GM21737 (cell line): ENCODE data around the gene ESR1.

ENCODE experiments used
- ATAC-seq: cut with Tn5 transposase; IDR thresholded peaks from one replicate; pipeline ENCODE4 v1.9.1; 2021; ENCODE audit warnings: mild to moderate bottlenecking, moderate library complexity; ENCODE audit not compliant: unreplicated experiment

ESR1 gene

GRCh38 chr6:152089992-152090391, 282.5 kb downstream of the ESR1 start:
- no peak for ATAC-seq

- ATAC-seq = no peak
These were observed 283.7 kb downstream of the ESR1 start for GRCh38 chr6:152091201-152091600.

GRCh38 chr6:152091851-152092341, 284.4 kb downstream of the ESR1 start:
- no peak for ATAC-seq

GRCh38 chr6:152093711-152094110, 286.2 kb downstream of the ESR1 start:
- no peak for ATAC-seq

- ATAC-seq = no peak
These were observed 286.8 kb downstream of the ESR1 start for GRCh38 chr6:152094276-152094675.

DNA sequence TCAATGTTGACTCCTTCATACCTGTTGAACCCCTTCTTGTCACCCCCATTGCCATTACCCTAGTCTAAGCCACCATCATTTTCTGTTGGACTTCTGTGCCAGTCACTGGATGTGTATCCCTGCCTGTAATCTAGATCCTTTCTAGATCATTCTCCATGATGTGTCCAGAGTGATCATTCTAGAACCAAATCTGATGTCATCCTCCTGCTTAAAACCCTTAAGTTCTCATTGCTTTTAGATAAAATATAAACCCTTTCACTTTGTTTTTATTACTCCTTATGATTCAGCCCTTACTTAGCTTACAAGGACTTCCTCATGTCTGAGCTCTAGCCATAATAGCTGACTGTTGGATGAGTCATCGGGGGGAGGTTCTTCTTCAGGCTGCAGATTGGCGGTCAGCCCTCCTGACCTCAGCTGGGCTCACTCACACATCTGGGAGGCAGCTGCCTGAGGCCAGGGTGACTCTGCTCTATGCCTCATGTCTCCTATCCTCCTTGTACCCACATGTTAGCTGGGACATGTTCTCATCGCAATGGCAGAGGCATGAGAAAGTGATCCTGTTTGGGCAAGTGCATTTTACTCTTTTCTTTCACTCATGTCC, 287.6 kb downstream of the ESR1 start:
- no peak for ATAC-seq

DNA sequence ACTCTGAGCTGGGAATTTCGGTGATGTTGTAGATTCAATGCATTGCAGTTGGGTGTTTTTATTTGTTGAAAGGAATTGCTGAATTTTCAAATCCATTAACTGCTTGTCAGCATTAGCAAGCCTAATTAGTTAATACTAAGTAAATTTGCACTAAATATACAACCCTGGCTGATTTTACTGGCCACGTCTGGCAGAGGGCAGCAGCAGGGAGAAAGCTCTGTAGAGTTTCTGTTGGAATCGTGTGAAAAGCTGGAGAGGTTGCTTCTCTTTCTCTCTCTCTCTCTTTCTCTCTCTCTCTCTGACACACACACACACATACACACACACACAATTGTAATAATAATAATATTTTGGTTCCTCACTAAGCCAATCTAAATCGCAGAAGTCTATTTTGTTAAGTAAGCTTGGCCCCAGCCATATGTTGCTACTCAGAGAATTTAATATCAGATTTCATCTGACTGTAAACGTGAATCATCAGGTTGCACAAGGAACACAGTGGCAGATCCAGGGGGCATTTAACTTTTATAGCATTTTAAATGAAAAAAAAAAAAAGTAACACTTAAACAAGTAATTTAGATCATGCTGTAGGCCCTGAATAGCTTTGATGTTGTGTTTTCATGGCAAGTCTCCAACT, 289.5 kb downstream of the ESR1 start:
- no peak for ATAC-seq

DNA sequence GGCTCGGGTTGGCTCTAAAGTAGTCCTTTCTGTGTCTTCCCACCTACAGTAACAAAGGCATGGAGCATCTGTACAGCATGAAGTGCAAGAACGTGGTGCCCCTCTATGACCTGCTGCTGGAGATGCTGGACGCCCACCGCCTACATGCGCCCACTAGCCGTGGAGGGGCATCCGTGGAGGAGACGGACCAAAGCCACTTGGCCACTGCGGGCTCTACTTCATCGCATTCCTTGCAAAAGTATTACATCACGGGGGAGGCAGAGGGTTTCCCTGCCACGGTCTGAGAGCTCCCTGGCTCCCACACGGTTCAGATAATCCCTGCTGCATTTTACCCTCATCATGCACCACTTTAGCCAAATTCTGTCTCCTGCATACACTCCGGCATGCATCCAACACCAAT, 291.2 kb downstream of the ESR1 start:
- ATAC-seq = no peak

- no peak for ATAC-seq
These were observed 292.1 kb downstream of the ESR1 start for GRCh38 chr6:152099446-152100182.

- no peak for ATAC-seq
These were observed 292.7 kb downstream of the ESR1 start for GRCh38 chr6:152100183-152100618.

DNA sequence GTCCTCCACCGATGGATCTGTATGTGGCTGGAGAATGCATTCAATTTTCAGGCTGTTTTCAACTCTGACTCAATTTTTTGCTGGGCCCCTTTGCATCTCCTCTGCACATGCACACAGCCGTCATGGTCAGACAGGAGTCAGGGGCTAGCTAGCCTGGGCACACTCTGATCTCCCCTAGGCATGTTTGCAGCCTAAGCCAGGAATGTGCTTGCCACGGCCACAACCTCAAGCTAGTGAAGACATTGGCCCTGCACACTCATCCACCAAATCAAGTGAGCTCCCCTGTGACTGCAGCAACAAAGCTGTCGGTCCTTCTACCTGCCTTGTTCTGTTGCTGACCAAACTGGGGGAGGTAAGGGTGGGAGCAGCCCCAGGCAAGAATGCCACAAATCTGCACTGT, 300.5 kb downstream of the ESR1 start:
- no peak for ATAC-seq

DNA sequence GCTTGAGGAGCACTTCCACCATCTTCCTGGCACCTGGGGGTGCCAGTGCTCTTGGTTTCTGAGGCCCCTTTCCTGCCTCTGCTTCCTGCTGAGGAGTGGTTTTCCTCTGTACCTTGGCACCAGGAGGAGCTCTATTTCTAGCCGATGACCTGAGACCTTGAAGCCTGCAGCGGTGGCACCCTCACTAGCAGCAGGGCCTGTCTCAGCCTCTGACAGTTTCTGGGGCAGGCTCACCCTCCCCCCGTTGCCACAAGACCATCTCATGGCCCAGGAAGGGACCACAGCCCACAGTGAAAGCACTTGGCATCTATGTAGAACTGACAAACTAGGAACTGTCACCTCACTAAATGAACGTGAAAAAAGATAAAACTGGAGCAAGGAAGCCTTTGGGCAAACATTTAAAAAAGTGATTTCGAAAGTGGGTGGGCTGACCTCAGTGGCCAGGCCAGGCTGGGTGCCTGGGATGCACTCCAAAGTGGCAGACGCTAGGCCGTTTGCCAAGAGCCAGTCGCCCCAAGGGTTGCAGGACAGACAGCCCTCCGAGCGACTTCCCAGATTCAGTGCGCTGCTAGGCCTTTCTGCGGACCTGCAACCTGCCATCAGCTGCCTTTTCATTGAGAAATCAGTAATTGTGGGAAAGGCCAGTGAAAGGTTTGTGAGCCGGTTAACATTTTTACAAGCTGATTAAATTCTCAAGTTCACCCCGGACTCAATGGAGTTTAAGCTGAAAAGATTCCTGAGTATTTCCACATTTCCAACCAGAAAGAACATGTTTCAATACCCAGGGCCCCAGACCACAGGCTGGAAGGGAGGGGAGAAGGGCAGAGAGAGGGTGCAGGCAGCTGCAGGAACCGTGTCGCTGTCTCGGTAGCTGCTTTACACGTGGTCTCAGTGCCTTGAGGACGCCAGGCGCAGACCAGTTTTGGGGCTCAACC, 303.7 kb downstream of the ESR1 start:
- no peak for ATAC-seq

DNA sequence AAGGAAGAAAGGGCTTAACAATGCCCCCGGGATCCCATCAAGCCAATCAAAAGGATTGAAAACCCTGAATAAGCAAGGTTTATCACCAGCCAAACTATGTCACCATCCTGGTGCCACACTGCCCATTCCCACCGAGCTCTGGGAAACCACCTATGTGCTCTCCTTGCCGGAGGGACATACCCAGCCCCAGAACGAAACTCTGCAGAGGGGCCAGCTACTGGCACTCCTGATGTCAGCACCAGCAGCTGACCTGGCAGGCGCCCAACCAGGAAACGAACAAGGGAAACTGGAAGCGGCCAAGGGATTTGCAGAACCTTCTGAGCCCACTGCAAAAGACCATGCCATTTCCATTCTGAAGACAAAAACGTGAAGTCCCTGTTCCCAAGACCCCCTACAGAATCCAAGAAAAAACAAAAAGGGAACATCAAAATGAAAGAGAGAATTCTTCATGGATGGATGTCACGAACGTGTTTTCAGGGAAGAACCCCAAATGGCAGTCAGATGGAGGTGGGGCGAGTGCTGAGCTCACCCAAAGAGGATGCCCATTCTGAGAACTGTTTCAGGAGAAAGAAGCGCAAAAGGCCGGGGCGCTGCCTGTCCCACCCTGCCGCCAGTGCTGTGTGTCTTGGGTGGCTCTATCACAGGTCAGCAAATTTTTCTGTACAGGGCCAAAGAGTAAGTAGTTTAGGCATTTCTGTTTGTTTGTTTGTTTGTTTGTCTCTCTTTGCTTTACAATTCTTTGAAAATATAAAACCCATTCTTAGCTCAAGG, 305.2 kb downstream of the ESR1 start:
- ATAC-seq = no peak

DNA sequence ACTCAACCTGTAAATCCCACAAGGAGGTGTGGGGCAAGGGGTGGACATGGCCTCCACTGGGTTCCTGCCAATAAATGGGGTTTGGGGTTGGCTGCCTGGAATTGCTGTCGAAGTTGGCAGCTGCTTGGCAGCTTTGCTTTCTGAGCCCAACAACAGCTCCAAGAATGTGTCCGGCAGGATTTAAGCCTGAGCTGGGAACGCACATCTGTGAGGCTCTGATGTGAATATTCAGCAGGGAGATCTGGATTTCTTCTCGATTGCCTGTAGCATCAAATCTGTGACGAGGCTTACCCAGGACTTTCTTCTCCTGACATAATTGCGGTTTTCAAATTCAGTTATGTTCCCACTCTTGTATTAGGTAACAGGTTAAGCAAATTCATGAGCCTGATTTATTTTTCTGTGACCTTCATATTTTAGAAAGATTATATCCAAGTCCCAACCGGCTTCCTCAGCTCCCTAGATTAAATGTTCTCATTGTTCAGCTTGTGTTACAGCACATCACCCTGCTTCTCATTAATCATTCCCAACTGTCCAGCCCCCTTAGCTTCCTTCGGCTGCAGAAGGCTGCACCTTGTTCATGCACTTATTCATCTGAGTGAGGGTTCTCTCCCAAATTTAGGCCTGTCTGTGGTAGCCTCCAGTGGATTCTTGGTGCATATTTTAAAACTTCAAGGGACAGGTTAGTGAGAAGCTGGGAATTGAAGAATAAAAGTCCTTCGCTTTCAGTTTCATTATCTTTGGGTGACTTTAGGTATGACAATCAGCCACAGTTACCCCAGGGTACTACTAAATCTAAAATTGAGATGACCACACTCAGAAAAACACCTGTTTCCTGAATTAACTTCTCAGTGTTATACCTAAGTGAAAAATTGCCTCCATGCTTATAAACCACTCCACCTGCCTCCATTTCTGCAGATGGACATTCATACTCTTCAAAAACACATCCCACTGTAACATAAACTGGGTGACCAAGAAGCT, 310.0 kb downstream of the ESR1 start:
- peak; percentile 72 for ATAC-seq

GRCh38 chr6:152118224-152118623, 310.7 kb downstream of the ESR1 start:
- ATAC-seq = no peak

DNA sequence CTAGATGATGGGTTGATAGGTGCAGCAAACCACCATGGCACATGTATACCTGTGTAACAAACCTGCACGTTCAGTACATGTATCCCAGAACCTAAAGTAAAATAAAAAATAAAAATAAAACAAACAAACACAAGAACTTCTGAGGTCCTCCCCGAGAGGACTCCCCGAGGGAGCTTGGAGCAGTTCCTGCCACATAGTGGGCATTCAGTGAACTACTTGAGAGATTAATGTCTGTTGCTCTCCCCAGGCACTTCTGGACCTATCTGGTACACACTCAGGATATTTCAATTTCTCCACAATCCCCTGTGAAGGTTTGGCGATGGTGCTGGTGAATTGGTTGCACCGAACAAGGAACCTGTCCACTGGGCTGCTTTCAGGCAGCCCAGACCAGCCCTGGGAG, 311.2 kb downstream of the ESR1 start:
- no peak for ATAC-seq

- no peak for ATAC-seq
These were observed 312.3 kb downstream of the ESR1 start for GRCh38 chr6:152119831-152120230.

GRCh38 chr6:152121910-152122309, 314.4 kb downstream of the ESR1 start:
- no peak for ATAC-seq

DNA sequence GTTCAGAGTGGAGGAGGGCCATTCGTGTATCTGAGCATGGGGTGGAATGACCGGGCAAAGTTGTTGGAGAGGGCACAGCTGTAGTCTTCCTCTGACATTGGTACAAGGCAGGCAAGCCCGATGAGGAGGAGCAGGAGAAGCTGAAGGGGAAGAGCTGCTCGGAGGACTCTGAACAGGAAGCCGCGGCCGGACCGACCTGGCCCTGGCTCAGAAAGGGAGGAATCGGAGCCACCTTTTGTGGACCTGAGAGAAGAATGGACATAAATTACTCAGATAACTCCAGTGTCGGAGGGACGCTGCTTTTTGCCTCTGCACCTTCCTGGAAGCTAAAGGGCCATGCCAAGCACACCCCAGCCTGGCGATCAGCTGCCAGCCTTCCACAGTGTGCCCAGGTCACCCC, 315.0 kb downstream of the ESR1 start:
- ATAC-seq = no peak
